SK-N-SH (cell line): ENCODE measurements around the gene CAMSAP1. TPM values are rescaled to one million over a fixed set of nuclear protein-coding genes. Genes with fewer than 3 reads are reported as not detected.

Experiments
- CTCF ChIA-PET: fragments of 300-600, 350-600 bp; formaldehyde crosslinking; extraction: SDS; loops from one replicate; lab custom pipeline; 2021; lab: Yijun Ruan, JAX
- POLR2A ChIA-PET: fragments of 350-600 bp; sonication (Branson Sonifier 250); formaldehyde crosslinking; extraction: SDS; loops from one replicate; lab custom pipeline; 2020; ENCODE audit warnings: antibody characterized with exemption, inconsistent platforms; lab: Yijun Ruan, JAX
- DNase-seq: peaks from one replicate; pipeline ENCODE4 v3.0.0; 2012
- H2AFZ ChIP-seq: fragments of 200-600 bp; sonication (generic); 2 replicates; pipeline ENCODE4 v1.8.1; 2016; ENCODE audit warnings: antibody characterized with exemption, mild to moderate bottlenecking, low read depth
- H3F3A ChIP-seq: fragments of 200-600 bp; sonication (generic); replicated peaks from 2 replicates; pipeline ENCODE3; 2016; ENCODE audit warnings: antibody characterized with exemption, mild to moderate bottlenecking; ENCODE audit not compliant: insufficient read depth
- H3K27ac ChIP-seq, 2 experiments: fragments of 200-500 bp in 1 of 2; fragments of 200-600 bp in 1 of 2; sonication (Bioruptor generic) in 1 of 2; sonication (generic), shearing (Covaris generic) in 1 of 2; 2 replicates each; pipeline versions ENCODE4 v1.5.1 to v1.6.1; 2014 to 2016; ENCODE audit warnings: low read depth in 2 of 2, inconsistent platforms in 1 of 2, low read length in 1 of 2, mild to moderate bottlenecking in 1 of 2, mixed read lengths in 1 of 2
- H3K27me3 ChIP-seq: fragments of 200-600 bp; sonication (generic), shearing (Covaris generic); 2 replicates; pipeline ENCODE4 v1.6.1; 2016; ENCODE audit warnings: mixed run types; ENCODE audit not compliant: insufficient read depth
- H3K36me3 ChIP-seq, 2 experiments: fragments of 200-500 bp in 1 of 2; fragments of 200-600 bp in 1 of 2; sonication (Bioruptor generic) in 1 of 2; sonication (generic) in 1 of 2; replicated peaks in 1 of 2; 2 replicates each; pipeline versions ENCODE3 to v1.5.1; 2014 to 2016; ENCODE audit warnings: low read length in 1 of 2, mild to moderate bottlenecking in 1 of 2; ENCODE audit not compliant: insufficient read depth in 2 of 2, control insufficient read depth in 1 of 2
- H3K4me1 ChIP-seq, 2 experiments: fragments of 200-500 bp in 1 of 2; fragments of 200-600 bp in 1 of 2; sonication (Bioruptor generic) in 1 of 2; sonication (generic), shearing (Covaris generic) in 1 of 2; 2 replicates each; pipeline versions ENCODE4 v1.5.1 to v1.6.1; 2014 to 2016; ENCODE audit warnings: low read depth in 1 of 2, low read length in 1 of 2, mixed run types in 1 of 2; ENCODE audit not compliant: insufficient read depth in 2 of 2, control insufficient read depth in 1 of 2
- H3K4me2 ChIP-seq: fragments of 200-600 bp; sonication (generic), shearing (Covaris generic); 2 replicates; pipeline ENCODE4 v1.6.1; 2017; ENCODE audit warnings: mixed run types
- H3K4me3 ChIP-seq, 2 experiments: fragments of 200-500 bp in 1 of 2; fragments of 200-600 bp in 1 of 2; sonication (Bioruptor generic) in 1 of 2; sonication (generic), shearing (Covaris generic) in 1 of 2; 2 replicates each; pipeline versions ENCODE4 v1.5.1 to v1.8.1; 2014 to 2016; ENCODE audit warnings: low read depth in 2 of 2, inconsistent platforms in 1 of 2, low read length in 1 of 2, mild to moderate bottlenecking in 1 of 2, mixed read lengths in 1 of 2, moderate library complexity in 1 of 2
- H3K79me2 ChIP-seq: fragments of 200-600 bp; sonication (generic); 2 replicates; pipeline ENCODE4 v1.8.1; 2017; ENCODE audit warnings: mild to moderate bottlenecking; ENCODE audit not compliant: insufficient read depth
- H3K9ac ChIP-seq: fragments of 200-600 bp; sonication (generic); 2 replicates; pipeline ENCODE4 v1.6.1; 2017; ENCODE audit warnings: mixed run types
- H3K9me2 ChIP-seq: fragments of 200-600 bp; sonication (generic); 2 replicates; pipeline ENCODE4 v1.6.1; 2017; ENCODE audit warnings: mixed run types
- H3K9me3 ChIP-seq: fragments of 200-600 bp; sonication (generic); 2 replicates; pipeline ENCODE4 v1.6.1; 2017; ENCODE audit warnings: mixed run types, mild to moderate bottlenecking, moderate library complexity
- H4K20me1 ChIP-seq: fragments of 200-600 bp; sonication (generic); 2 replicates; pipeline ENCODE4 v1.6.1; 2017; ENCODE audit warnings: mild to moderate bottlenecking, mixed run types; ENCODE audit not compliant: insufficient read depth
- EZH2phosphoT487 ChIP-seq: fragments of 200-600 bp; sonication (generic); IDR thresholded peaks from 2 replicates; pipeline ENCODE4 v1.6.1; 2017; ENCODE audit warnings: low read depth, mixed run types, mild to moderate bottlenecking, antibody characterized with exemption, moderate library complexity, borderline replicate concordance
- FOSL2 ChIP-seq: IDR thresholded peaks from 2 replicates; pipeline ENCODE4 v1.4.0; 2012; ENCODE audit warnings: low read depth, mild to moderate bottlenecking, moderate library complexity, borderline replicate concordance
- JUND ChIP-seq: IDR thresholded peaks from 2 replicates; pipeline ENCODE4 v1.4.0; 2012
- MEF2A ChIP-seq: IDR thresholded peaks from 2 replicates; pipeline ENCODE4 v1.4.0; 2012; ENCODE audit warnings: low read depth, borderline replicate concordance
- MXI1 ChIP-seq: IDR thresholded peaks from 2 replicates; pipeline ENCODE4 v1.6.1; 2012; ENCODE audit warnings: mild to moderate bottlenecking, low read depth, low read length, improper control_type of control experiment
- PBX3 ChIP-seq: IDR thresholded peaks from 2 replicates; pipeline ENCODE4; 2012
- RFX5 ChIP-seq: IDR thresholded peaks from 2 replicates; pipeline ENCODE4 v1.6.1; 2012; ENCODE audit warnings: mild to moderate bottlenecking, improper control_type of control experiment, low read length
- RXRA ChIP-seq: IDR thresholded peaks from 2 replicates; pipeline ENCODE4 v1.4.0; 2012; ENCODE audit warnings: low read depth, mild to moderate bottlenecking, borderline replicate concordance
- SMC3 ChIP-seq: IDR thresholded peaks from 2 replicates; pipeline ENCODE4 v1.6.1; 2012; ENCODE audit warnings: low read depth, low read length, improper control_type of control experiment
- TCF12 ChIP-seq: IDR thresholded peaks from 2 replicates; pipeline ENCODE4 v1.4.0; 2012
- ZBTB33 ChIP-seq: IDR thresholded peaks from 2 replicates; pipeline ENCODE4 v1.4.0; 2012; ENCODE audit warnings: low read depth, borderline replicate concordance
- WGBS: methylation state at CpG from one replicate; pipeline ENCODE4 v1.1.6; 2017; ENCODE audit warnings: low lambda C conversion rate; 5-methylcytosine and 5-hydroxymethylcytosine counted together
- polyA plus RNA-seq, 3 experiments: library from polyadenylated mRNA; depleted of rRNA; stranded (reverse); fragments of >200 nt; gene quantifications; 2 replicates each; pipeline ENCODE4 v1.2.3, GENCODE V29; 2012
- TF ChIP-seq, protein P1 (sequence below): IDR thresholded peaks from 2 replicates; pipeline ENCODE4 v1.4.0; 2012; ENCODE audit warnings: low read depth
- TF ChIP-seq, protein P2 (sequence below): fragments of 200-600 bp; sonication (generic); IDR thresholded peaks from 2 replicates; pipeline ENCODE4 v1.6.1; 2017; ENCODE audit warnings: antibody characterized with exemption, mild to moderate bottlenecking, moderate library complexity

Gene CAMSAP1
- polyA plus RNA-seq, 1 of the 3 experiments (the other 2 are of a cell fraction): 8.9 TPM

- H3K4me1 ChIP-seq: peaks cover 30 to 83% of the 10 kb centered on the region in 2 experiments
- H3K9me2 ChIP-seq: no peaks in the 10 kb centered on the region
- no peak overlapping the region for H3K27ac ChIP-seq
- H4K20me1 ChIP-seq: peaks cover 100% of the 10 kb centered on the region
- no peaks in the 10 kb centered on the region for H3K9me3 ChIP-seq
- no peak overlapping the region for H3K4me3 ChIP-seq
- no peak overlapping the region for H3K4me2 ChIP-seq
- TF ChIP-seq MXI1 (no peak), EZH2phosphoT487 (no peak), SMC3 (no peak), PBX3 (no peak), RXRA (no peak), JUND (no peak)
- TF ChIP-seq, protein P1, sequence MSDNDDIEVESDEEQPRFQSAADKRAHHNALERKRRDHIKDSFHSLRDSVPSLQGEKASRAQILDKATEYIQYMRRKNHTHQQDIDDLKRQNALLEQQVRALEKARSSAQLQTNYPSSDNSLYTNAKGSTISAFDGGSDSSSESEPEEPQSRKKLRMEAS: no peak
- TF ChIP-seq, protein P2, sequence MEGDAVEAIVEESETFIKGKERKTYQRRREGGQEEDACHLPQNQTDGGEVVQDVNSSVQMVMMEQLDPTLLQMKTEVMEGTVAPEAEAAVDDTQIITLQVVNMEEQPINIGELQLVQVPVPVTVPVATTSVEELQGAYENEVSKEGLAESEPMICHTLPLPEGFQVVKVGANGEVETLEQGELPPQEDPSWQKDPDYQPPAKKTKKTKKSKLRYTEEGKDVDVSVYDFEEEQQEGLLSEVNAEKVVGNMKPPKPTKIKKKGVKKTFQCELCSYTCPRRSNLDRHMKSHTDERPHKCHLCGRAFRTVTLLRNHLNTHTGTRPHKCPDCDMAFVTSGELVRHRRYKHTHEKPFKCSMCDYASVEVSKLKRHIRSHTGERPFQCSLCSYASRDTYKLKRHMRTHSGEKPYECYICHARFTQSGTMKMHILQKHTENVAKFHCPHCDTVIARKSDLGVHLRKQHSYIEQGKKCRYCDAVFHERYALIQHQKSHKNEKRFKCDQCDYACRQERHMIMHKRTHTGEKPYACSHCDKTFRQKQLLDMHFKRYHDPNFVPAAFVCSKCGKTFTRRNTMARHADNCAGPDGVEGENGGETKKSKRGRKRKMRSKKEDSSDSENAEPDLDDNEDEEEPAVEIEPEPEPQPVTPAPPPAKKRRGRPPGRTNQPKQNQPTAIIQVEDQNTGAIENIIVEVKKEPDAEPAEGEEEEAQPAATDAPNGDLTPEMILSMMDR: no peak
- no peak overlapping the region for H3K9ac ChIP-seq
- DNase-seq: no peak
- CTCF ChIA-PET: interaction anchor here (0.8 to 2.2 kb wide), 3 partner anchors 14 to 46 kb away, joined by 3 to 5 read pairs (median 5); no protein-coding TSS in a partner anchor
- 90% methylated on average over 12 of the region's 12 CpGs for WGBS
- no peak overlapping the region for H2AFZ ChIP-seq
- no peaks in the 10 kb centered on the region for H3K27me3 ChIP-seq
- peaks cover 100% of the 10 kb centered on the region for H3K79me2 ChIP-seq
- no peaks in the 10 kb centered on the region for H3F3A ChIP-seq
- POLR2A ChIA-PET: no interaction called here
- H3K36me3 ChIP-seq: no peaks in the 10 kb centered on the region
Observed at GRCh38 chr9:135887585-135888050, 19.7 kb downstream of the CAMSAP1 start.

- H3K9me3 ChIP-seq: no peaks in the 10 kb centered on the region
- peaks cover 0 to under 1% of the 10 kb centered on the region in 2 experiments for H3K36me3 ChIP-seq
- WGBS: 76% methylated on average over 18 of the region's 18 CpGs
- H3K4me2 ChIP-seq: no peak overlapping the region
- ChIA-PET POLR2A (no interaction called here), CTCF (interaction anchor here (1.8 to 2.2 kb wide), 2 partner anchors 14 to 23 kb away, joined by 5 read pairs; no protein-coding TSS in a partner anchor)
- H3K27me3 ChIP-seq: no peaks in the 10 kb centered on the region
- H3K4me1 ChIP-seq: peaks cover 30 to 84% of the 10 kb centered on the region in 2 experiments
- H3K79me2 ChIP-seq: peaks cover 100% of the 10 kb centered on the region
- no peak overlapping the region for H2AFZ ChIP-seq
- no peak overlapping the region for H3K27ac ChIP-seq
- no peak overlapping the region for H3K4me3 ChIP-seq
- no peak overlapping the region for H3K9ac ChIP-seq
- H3K9me2 ChIP-seq: no peaks in the 10 kb centered on the region
- H3F3A ChIP-seq: no peaks in the 10 kb centered on the region
- H4K20me1 ChIP-seq: peaks cover 100% of the 10 kb centered on the region
- no peak for TF ChIP-seq TCF12
- TF ChIP-seq SMC3: no peak
- no peak for TF ChIP-seq MEF2A
- TF ChIP-seq FOSL2: peak; percentile 8; the same call in 1 of the 2 replicates
- TF ChIP-seq, protein P1: no peak
- TF ChIP-seq RFX5: no peak
- TF ChIP-seq ZBTB33: no peak
- DNase-seq: no peak
Observed at GRCh38 chr9:135887021-135887507, 20.3 kb downstream of the CAMSAP1 start.
